GM21786 (cell line): ENCODE measurements around the gene GALNT10.
A peak's percentile ranks its signal among the peaks of the same experiment; 100 is the strongest.
"Not testable (repeated sequence)": the region's sequence is repeated elsewhere in the genome, so short reads cannot be mapped to it uniquely, and the experiment has no call there.

Experiments
- ATAC-seq: cut with Tn5 transposase; IDR thresholded peaks from one replicate; pipeline ENCODE4 v1.9.1; 2021; ENCODE audit not compliant: unreplicated experiment

The GALNT10 gene

GRCh38 chr5:154346427-154346826, 155.9 kb downstream of the GALNT10 start:
- ATAC-seq, result no peak

DNA sequence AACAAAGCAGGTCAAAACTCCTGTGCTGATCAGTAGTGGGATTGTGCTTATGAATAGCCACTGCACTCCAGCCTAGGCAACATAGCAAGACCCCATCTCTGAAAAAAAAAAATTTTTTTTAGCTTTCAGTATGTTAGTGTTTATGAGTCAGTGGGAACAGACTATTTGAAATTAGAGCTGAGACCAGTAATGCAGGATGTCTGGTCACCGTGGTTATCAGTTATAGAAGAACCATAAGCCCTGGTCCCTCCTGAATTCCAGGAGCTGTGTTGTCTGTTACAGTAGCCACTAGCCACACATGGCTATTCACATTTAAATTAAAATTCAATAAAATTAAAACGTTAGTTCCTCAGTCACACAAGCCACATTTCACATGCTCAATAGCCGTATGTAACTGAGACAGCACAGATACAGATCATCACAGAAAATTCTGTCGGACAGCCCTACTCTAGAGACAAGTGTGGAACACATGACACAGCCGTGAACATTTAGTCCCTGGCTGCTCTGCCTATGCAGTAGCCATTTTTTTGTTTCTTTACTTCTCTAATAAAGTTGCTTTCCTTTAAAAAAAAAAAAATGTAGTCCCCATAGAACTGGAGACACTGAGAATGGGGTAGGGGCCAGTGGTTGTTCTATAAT, 159.2 kb downstream of the GALNT10 start:
- no peak for ATAC-seq

DNA sequence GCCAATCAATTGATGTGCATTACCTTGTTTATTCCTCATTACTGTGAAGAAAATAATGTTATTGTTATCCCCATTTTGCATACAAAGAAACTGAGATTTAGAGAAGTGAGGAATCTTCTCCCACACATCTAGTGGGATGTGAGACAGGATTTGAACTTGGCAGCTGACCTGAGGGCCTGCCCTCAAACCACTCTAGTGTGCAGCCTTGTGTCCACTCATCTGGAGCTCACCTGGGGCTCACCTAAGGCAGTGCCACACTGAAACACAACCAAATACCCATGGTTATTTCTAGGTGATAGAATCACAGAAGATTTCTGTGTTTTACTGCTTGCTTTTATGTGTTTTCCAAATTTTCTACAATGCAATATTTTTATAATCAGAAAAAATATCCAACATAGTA, 160.6 kb downstream of the GALNT10 start:
- no peak for ATAC-seq

DNA sequence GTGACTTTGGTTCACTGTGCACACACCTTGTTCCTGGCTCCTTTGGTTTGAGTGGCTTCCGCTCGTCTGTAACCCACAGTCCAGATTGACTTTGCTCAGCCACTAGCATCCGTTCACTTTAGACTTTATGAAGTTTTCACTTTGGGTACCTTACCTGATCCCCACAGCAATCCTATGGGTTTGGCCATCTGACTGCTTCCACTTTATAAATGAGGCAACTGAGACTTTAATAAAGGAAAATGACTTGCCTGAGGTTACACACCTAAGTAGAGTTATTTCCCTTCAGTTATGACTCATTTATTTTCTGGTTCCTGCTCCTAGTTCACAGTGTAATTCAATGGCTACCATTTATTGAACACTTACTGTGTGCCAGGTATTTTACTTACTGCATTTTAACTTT, 161.0 kb downstream of the GALNT10 start:
- ATAC-seq, result peak; percentile 58

DNA sequence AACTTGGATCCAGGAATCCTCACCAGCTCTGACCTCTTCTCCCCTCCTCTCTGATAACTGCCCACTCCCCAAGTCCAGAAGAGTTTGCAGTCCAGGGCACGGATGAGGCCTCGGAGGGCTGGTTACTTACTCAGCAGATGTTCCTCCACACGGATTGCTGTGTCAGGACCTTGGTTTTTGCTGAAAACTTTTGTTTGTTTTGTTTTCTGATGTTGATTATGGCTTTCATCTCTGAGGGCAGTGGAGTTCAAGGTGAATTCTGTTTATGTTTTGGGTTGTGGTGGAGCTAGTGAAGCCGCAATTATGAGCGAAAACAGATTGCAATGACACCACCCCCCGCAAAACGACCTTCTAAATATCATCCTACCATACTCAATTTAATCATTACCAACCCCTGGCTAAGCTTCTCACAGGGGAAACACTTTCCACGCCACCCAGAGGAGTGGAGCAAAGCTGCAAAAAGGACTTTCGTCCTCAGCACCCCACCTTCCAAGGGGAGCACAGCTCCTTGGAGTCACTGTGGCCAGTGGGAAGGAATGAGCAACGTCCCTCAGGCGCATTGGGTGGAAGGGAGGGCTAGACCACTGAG, 162.5 kb downstream of the GALNT10 start:
- no peak for ATAC-seq

DNA sequence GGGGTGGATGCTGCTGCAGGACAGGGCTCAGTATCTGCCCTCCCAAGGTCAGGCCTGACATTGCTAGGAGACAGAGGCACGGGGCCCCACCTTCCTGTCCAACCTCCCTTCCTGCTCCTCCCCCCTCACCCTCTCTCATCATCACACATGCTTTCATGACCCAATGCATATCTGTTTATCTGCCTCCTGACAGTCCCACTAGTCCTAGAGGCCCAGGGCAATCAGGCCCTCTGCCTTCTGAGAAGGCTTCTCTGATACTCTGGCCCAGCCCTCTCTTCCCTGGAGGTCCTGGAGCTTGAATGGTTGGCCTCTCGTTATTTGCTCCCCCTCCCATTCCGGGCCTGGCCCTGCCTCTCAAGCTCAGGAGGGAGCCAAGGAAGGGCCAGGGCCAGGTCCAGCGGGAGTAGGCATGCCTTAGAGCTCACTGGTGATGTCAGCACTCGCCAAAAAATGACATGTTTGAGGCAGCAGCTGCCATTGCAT, 164.6 kb downstream of the GALNT10 start:
- no peak for ATAC-seq

DNA sequence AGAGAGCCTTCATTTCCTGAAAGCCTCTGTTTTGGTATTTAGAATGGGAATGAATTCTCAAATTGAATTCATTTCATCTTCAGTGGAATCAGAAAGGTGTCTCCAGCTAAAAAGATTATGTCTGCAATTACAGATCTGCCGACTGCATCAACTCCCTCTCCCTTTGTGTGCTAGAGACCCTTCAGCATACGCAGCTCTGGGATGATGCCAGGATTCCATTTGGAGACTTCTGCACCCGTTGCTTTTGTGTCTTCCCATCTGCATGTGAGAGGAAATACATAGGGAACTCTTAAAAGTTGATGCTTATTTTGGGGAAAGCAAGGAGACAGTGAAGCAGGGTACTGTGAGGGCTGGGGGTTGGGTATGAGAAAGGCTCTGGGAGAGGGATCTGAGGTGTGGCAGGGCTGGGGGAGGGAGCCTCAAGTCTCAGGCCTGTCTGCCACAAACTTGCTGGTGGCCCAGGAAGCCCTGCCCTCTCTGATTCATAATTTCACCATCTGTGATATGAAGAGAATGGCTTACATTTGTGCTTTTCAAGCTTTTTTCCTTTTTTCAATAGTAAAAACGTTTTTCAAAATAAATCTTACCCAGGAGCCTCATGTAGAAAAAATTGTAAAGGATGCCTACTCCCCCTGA, 165.6 kb downstream of the GALNT10 start:
- no peak for ATAC-seq

DNA sequence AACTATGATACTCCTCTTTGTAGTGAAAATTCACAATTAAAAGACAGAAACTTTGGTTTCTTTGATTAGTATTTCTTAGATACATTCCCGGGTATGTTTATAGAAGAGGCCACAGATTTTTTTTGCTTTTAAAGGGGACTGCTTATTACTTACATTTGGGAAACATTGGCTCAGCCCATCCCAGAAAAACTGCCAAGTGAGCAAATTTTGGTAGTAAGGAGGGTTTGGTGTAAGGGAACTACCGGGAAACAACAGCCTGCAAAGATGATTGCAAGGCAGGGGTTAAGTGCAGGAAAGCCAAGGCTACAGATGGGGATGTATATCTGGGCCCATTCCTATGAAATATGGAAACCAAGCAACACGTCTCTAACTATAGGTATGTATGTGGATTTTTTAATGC, 166.4 kb downstream of the GALNT10 start:
- ATAC-seq, result no peak

DNA sequence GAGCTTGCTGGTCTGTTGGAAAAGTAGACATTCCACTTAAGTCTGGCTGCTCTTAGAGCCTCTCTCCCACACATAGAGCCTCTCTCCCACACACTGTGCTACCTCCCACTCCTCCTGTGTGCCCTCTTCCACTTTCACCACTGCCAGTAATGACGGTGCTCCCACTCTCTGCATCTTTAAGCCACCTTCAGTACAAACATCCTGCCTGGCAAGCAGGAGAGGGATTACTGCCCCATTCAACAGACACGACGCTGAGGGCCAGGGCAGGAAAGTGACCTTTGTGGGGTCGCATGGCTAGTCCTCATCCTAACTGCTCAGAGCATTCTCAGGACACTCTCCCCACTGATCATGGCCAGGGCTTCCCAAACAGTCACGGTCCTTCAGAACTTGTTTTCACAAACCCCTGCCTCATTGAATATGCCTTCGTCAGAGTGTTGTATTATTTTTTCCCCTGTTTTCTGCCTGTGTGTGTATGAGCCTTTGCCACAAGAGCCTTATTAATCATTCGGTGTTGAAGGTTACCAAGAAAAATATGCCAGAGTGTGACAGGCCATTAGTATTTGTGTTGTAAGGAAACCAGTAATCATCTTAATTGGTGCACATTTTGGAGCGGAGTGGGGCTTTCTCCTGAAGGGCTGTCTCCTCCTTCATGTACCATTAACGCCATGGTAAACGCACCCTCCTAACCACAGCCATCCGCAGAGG, 168.1 kb downstream of the GALNT10 start:
- no peak for ATAC-seq

DNA sequence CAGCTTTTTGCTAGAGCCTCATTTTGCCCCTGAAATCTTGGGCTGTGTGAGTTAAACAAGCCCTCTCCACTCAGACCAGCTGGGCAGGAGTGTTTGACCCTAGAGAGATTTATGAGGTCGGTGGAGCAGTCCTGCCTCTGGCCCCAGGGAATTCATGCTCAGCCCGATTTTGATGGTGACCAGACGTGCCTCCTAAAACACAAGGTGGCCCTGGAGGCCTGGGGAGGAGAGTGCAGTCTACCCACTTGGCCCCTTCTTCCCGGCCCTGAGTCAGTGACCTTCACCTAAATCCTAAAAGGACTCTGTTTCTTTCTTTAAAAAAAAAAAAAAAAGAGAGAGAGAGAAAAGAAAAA, 168.7 kb downstream of the GALNT10 start:
- ATAC-seq, result no peak

- ATAC-seq, result not testable (repeated sequence)
Measured at GRCh38 chr5:154360241-154360640, 169.7 kb downstream of the GALNT10 start.

DNA sequence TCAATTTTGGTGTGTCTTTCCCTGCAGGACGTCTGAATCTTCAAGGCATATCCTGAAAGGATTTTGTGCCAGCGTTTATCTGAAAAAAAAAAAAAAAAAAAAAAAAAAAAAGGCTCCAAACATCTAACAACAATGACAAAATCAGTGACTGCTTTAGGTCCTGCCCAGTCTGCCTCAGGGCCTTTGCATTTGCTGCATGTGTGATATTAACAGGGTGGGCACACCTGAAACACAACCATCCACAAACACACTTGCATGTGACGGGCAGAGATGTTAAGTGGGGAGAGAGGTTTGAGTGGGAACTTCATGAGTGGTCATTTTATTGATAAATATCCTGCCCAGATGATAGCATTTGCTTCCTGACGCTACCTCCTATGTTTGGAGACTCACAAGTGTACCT, 172.9 kb downstream of the GALNT10 start:
- ATAC-seq, result no peak

DNA sequence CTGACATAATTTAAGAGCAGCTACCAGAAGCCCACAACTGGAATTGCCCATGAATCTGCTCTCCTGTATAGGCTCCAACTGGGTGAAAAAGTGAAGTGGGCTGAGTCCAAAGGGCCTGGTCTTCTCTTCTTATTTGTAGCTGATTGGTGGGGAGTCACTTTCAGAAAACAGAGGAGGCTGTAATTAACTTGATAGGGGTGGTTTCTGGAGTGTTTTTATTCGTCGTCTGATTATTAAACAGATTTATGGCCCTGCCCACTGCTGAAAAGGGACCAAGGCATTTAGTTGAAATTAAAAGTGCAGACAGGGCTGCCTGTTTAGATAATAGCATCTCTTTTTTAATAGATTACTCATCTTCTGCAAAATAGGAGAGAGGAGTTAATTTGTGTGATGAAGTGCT, 174.2 kb downstream of the GALNT10 start:
- no peak for ATAC-seq

DNA sequence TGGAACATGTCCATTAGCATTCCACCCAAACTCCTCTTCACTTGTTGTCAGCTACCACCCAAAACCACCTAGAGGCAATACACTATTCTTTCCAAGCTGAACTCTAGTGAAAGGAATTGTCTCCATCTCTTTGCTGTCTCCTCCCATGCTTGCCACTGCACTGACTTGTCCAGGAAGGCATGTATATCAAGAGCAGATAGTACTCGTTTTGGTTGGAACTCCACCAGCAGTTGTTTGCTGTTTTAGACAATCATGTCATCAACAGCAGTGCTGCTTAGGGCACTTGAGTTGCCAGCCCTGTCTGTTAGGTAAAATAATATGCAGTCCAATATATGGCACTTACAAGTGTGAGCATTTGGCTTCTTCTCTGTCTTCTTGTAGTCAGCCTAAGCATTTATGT, 175.3 kb downstream of the GALNT10 start:
- ATAC-seq, result no peak

- ATAC-seq, result no peak
Measured at GRCh38 chr5:154366353-154366752, 175.8 kb downstream of the GALNT10 start.

DNA sequence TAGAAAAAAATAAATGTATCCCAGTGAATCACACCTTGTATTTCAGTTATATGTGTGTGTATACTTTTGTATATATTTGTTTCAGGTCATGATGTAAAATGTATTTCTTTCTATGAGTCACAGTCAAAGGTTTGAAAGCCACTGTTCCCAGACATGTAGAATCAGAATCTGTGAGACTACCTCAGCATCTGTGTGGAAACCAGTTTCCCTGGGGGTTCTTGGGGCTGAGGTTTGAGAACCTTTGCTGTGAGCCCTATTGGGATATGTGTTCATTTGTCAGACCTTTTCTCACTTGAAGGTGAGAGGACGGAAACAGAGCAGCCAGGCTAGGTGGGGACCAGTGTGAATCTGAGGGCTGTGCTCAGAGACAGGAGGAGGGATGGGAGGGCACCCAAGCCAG, 176.6 kb downstream of the GALNT10 start:
- peak; percentile 74 for ATAC-seq

- ATAC-seq, result no peak
Measured at GRCh38 chr5:154368041-154368800, 177.7 kb downstream of the GALNT10 start.

DNA sequence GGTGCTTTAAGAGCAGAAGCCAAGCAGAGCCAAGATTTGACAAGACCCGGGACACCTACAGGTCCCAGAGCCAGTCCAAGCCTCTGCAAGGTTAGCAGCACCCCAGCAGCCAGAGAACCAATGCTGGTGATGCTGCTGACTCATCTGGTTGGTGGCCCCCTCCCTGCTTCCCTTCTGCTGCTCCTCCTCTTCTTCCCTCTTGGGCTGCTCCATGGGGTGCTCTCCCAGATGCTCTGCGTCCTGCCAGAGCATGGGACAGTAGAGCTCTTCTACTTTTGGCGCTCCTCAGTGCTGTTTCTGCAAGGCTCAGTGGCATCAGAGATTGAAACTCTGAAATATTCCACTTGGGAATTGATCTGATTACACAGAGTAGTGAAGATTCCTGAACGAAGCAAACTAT, 179.1 kb downstream of the GALNT10 start:
- ATAC-seq, result no peak

- ATAC-seq, result no peak
Measured at GRCh38 chr5:154370119-154370518, 179.6 kb downstream of the GALNT10 start.

- no peak for ATAC-seq
Measured at GRCh38 chr5:154370813-154371212, 180.3 kb downstream of the GALNT10 start.

DNA sequence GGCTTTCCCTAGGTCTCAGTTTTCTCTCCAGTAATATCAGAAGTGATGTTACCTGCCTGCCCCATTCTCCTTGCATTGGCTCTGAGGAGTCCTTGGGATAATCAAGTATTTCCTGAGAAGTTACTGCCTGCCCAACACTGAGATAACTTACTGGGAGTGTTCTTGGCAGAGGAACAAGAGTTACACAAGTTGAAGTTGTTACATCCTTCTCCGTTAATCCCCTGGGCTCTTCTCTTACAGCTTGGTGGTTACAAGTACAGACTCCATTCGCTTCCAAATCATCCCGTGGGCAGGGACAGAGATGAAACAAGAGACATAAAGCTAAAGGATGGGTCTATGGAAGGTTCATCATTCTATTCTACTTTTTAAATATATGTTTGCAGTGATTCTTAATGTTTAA, 181.2 kb downstream of the GALNT10 start:
- ATAC-seq, result no peak
